ENCODE results near the gene DCAF4. TPM values are rescaled to one million over a fixed set of nuclear protein-coding genes. Genes with fewer than 3 reads are reported as not detected.
A peak's percentile ranks its signal among the peaks of the same experiment; 100 is the strongest.
"Not testable (repeated sequence)": the region's sequence is repeated elsewhere in the genome, so short reads cannot be mapped to it uniquely, and the experiment has no call there.

The DCAF4 gene
- total and polyA plus RNA-seq, 4 experiments from 2014 or later, result 7.2 to 26.9 (median 17.7) TPM

- Mint-ChIP-seq H3K9me3 (no peaks in the 10 kb centered on the region), H3K27ac (no peak overlapping the region), H3K27me3 (no peaks in the 10 kb centered on the region), H3K4me1 (peaks cover 4 to 10% (median 7%) of the 10 kb centered on the region in 4 donors), H3K4me3 (no peak overlapping the region), H3K36me3 (peaks cover 32 to 58% of the 10 kb centered on the region in 2 donors)
- H3K27me3 ChIP-seq (ENCODE audit: insufficient read depth, low read length), result no peaks in the 10 kb centered on the region
- CTCF ChIA-PET (ENCODE audit: partially characterized antibody), result no interaction called here
- no peak overlapping the region for H3K4me3 ChIP-seq (ENCODE audit: low read length in 2 of 2)
- intact Hi-C loops (cut with micrococcal nuclease), result no loop called here
- H3K27ac ChIP-seq (ENCODE audit: low read depth, low read length), result no peak overlapping the region
- DNase-seq, result no peak
- POLR2A ChIA-PET (ENCODE audit: partially characterized antibody), result no interaction called here
- H3K36me3 ChIP-seq (ENCODE audit: insufficient read depth, low read length), result peaks cover 19% of the 10 kb centered on the region
- no peaks in the 10 kb centered on the region for H3K4me1 ChIP-seq (ENCODE audit: insufficient read depth, low read length)
- H3K9me3 ChIP-seq (ENCODE audit: control insufficient read depth in 1 of 2, low read length in 2 of 2), result no peaks in the 10 kb centered on the region
Measured at GRCh38 chr14:72998252-72998903, 72.1 kb downstream of the DCAF4 start.

- Mint-ChIP-seq H3K27me3 (no peaks in the 10 kb centered on the region), H3K36me3 (peaks cover 41 to 65% of the 10 kb centered on the region in 2 donors), H3K4me3 (no peak overlapping the region), H3K27ac (no peak overlapping the region), H3K9me3 (no peaks in the 10 kb centered on the region), H3K4me1 (peaks cover 4 to 15% (median 7%) of the 10 kb centered on the region in 4 donors)
- DNase-seq, result no peak
- no peaks in the 10 kb centered on the region for H3K4me1 ChIP-seq (ENCODE audit: insufficient read depth, low read length)
- no peaks in the 10 kb centered on the region for H3K9me3 ChIP-seq (ENCODE audit: control insufficient read depth in 1 of 2, low read length in 2 of 2)
- ChIA-PET POLR2A (ENCODE audit: partially characterized antibody) (no interaction called here), CTCF (ENCODE audit: partially characterized antibody) (no interaction called here)
- no peak overlapping the region for H3K27ac ChIP-seq (ENCODE audit: low read depth, low read length)
- no peaks in the 10 kb centered on the region for H3K27me3 ChIP-seq (ENCODE audit: insufficient read depth, low read length)
- H3K36me3 ChIP-seq (ENCODE audit: insufficient read depth, low read length), result peaks cover 23% of the 10 kb centered on the region
- intact Hi-C loops (cut with micrococcal nuclease), result no loop called here
- H3K4me3 ChIP-seq (ENCODE audit: low read length in 2 of 2), result no peak overlapping the region
Measured at GRCh38 chr14:72999316-72999715, 73.1 kb downstream of the DCAF4 start.

GRCh38 chr14:73000073-73000472 is 73.8 kb downstream of the DCAF4 start:
- ChIA-PET CTCF (ENCODE audit: partially characterized antibody) (no interaction called here), POLR2A (ENCODE audit: partially characterized antibody) (no interaction called here)
- intact Hi-C loops (cut with micrococcal nuclease), result no loop called here
- no peaks in the 10 kb centered on the region for H3K27me3 ChIP-seq (ENCODE audit: insufficient read depth, low read length)
- Mint-ChIP-seq H3K36me3 (peaks cover 41 to 63% of the 10 kb centered on the region in 2 donors), H3K9me3 (no peaks in the 10 kb centered on the region), H3K4me3 (no peak overlapping the region), H3K27ac (no peak overlapping the region), H3K27me3 (no peaks in the 10 kb centered on the region), H3K4me1 (peaks cover 4 to 15% (median 7%) of the 10 kb centered on the region in 4 donors)
- H3K4me1 ChIP-seq (ENCODE audit: insufficient read depth, low read length), result no peaks in the 10 kb centered on the region
- no peak overlapping the region for H3K27ac ChIP-seq (ENCODE audit: low read depth, low read length)
- H3K36me3 ChIP-seq (ENCODE audit: insufficient read depth, low read length), result peaks cover 23% of the 10 kb centered on the region
- DNase-seq, result no peak
- H3K4me3 ChIP-seq (ENCODE audit: low read length in 2 of 2), result no peak overlapping the region
- H3K9me3 ChIP-seq (ENCODE audit: control insufficient read depth in 1 of 2, low read length in 2 of 2), result no peaks in the 10 kb centered on the region

GRCh38 chr14:73003681-73004080 is 77.4 kb downstream of the DCAF4 start:
- Histone ChIP-seq H3K4me1 (ENCODE audit: insufficient read depth, low read length) (no peaks in the 10 kb centered on the region), H3K27ac (ENCODE audit: low read depth, low read length) (no peak overlapping the region), H3K36me3 (ENCODE audit: insufficient read depth, low read length) (peaks cover 14% of the 10 kb centered on the region), H3K27me3 (ENCODE audit: insufficient read depth, low read length) (no peaks in the 10 kb centered on the region), H3K9me3 (ENCODE audit: control insufficient read depth in 1 of 2, low read length in 2 of 2) (no peaks in the 10 kb centered on the region), H3K4me3 (ENCODE audit: low read length in 2 of 2) (no peak overlapping the region)
- intact Hi-C loops (cut with micrococcal nuclease), result no loop called here
- CTCF ChIA-PET (ENCODE audit: partially characterized antibody), result no interaction called here
- H3K4me1 Mint-ChIP-seq, result peaks cover 5 to 13% (median 8%) of the 10 kb centered on the region in 4 donors
- DNase-seq, result no peak
- no peak overlapping the region for H3K4me3 Mint-ChIP-seq
- POLR2A ChIA-PET (ENCODE audit: partially characterized antibody), result no interaction called here
- peaks cover 14 to 42% of the 10 kb centered on the region in 2 donors for H3K36me3 Mint-ChIP-seq
- no peaks in the 10 kb centered on the region for H3K9me3 Mint-ChIP-seq
- H3K27ac Mint-ChIP-seq, result peak overlapping the region in 2 of 7 donors; percentile 12 to 48
- H3K27me3 Mint-ChIP-seq, result no peaks in the 10 kb centered on the region

- H3K9me3 ChIP-seq (ENCODE audit: control insufficient read depth in 1 of 2, low read length in 2 of 2); DNase-seq; H3K4me3 ChIP-seq (ENCODE audit: low read length in 2 of 2); intact Hi-C loops (cut with micrococcal nuclease); CTCF ChIA-PET (ENCODE audit: partially characterized antibody); H3K4me1 ChIP-seq (ENCODE audit: insufficient read depth, low read length); H3K9me3 Mint-ChIP-seq; H3K27me3 Mint-ChIP-seq; H3K27me3 ChIP-seq (ENCODE audit: insufficient read depth, low read length); H3K4me3 Mint-ChIP-seq; POLR2A ChIA-PET (ENCODE audit: partially characterized antibody); H3K27ac ChIP-seq (ENCODE audit: low read depth, low read length): not testable (repeated sequence)
- Mint-ChIP-seq H3K27ac (peak overlapping the region in 2 of 7 donors; percentile 25 to 70), H3K4me1 (peaks cover 5 to 15% (median 8%) of the 10 kb centered on the region in 4 donors), H3K36me3 (peaks cover 16 to 44% of the 10 kb centered on the region in 2 donors)
- peaks cover 18% of the 10 kb centered on the region for H3K36me3 ChIP-seq (ENCODE audit: insufficient read depth, low read length)
Measured at GRCh38 chr14:73004641-73005040, 78.4 kb downstream of the DCAF4 start.

- H3K9me3 ChIP-seq (ENCODE audit: control insufficient read depth in 1 of 2, low read length in 2 of 2), result no peaks in the 10 kb centered on the region
- Mint-ChIP-seq H3K4me3 (no peak overlapping the region), H3K4me1 (peaks cover 0 to 11% (median 4%) of the 10 kb centered on the region in 4 donors), H3K9me3 (no peaks in the 10 kb centered on the region), H3K27ac (peak overlapping the region in 1 of 7 donors; percentile 25), H3K36me3 (peaks cover 24 to 36% of the 10 kb centered on the region in 2 donors), H3K27me3 (no peaks in the 10 kb centered on the region)
- H3K36me3 ChIP-seq (ENCODE audit: insufficient read depth, low read length), result peaks cover 18% of the 10 kb centered on the region
- intact Hi-C loops (cut with micrococcal nuclease), result no loop called here
- no peaks in the 10 kb centered on the region for H3K27me3 ChIP-seq (ENCODE audit: insufficient read depth, low read length)
- POLR2A ChIA-PET (ENCODE audit: partially characterized antibody), result no interaction called here
- H3K27ac ChIP-seq (ENCODE audit: low read depth, low read length), result no peak overlapping the region
- no peak overlapping the region for H3K4me3 ChIP-seq (ENCODE audit: low read length in 2 of 2)
- CTCF ChIA-PET (ENCODE audit: partially characterized antibody), result no interaction called here
- DNase-seq, result no peak
- no peaks in the 10 kb centered on the region for H3K4me1 ChIP-seq (ENCODE audit: insufficient read depth, low read length)
Measured at GRCh38 chr14:73007835-73008234, 81.6 kb downstream of the DCAF4 start.

- no peak for DNase-seq
- Mint-ChIP-seq H3K4me3 (no peak overlapping the region), H3K9me3 (no peaks in the 10 kb centered on the region), H3K36me3 (peaks cover 28 to 40% of the 10 kb centered on the region in 2 donors), H3K27me3 (no peaks in the 10 kb centered on the region), H3K4me1 (peaks cover 2 to 17% (median 5%) of the 10 kb centered on the region in 4 donors), H3K27ac (peak overlapping the region in 1 of 7 donors; percentile 2)
- H3K27me3 ChIP-seq (ENCODE audit: insufficient read depth, low read length), result no peaks in the 10 kb centered on the region
- POLR2A ChIA-PET (ENCODE audit: partially characterized antibody), result no interaction called here
- H3K9me3 ChIP-seq (ENCODE audit: control insufficient read depth in 1 of 2, low read length in 2 of 2), result no peaks in the 10 kb centered on the region
- CTCF ChIA-PET (ENCODE audit: partially characterized antibody), result no interaction called here
- H3K36me3 ChIP-seq (ENCODE audit: insufficient read depth, low read length), result peaks cover 18% of the 10 kb centered on the region
- no peak overlapping the region for H3K27ac ChIP-seq (ENCODE audit: low read depth, low read length)
- intact Hi-C loops (cut with micrococcal nuclease), result no loop called here
- no peaks in the 10 kb centered on the region for H3K4me1 ChIP-seq (ENCODE audit: insufficient read depth, low read length)
- no peak overlapping the region for H3K4me3 ChIP-seq (ENCODE audit: low read length in 2 of 2)
Measured at GRCh38 chr14:73008501-73008900, 82.2 kb downstream of the DCAF4 start.
